ENCODE measurements around the gene KLHL21. TPM values are rescaled to one million over a fixed set of nuclear protein-coding genes. Genes with fewer than 3 reads are reported as not detected.

KLHL21 gene
- total and polyA plus RNA-seq, 9 of the 15 experiments (the other 6 are each of a cell fraction or from before 2014, with no cell fraction given) = 2.1 to 42.1 (median 17.5) TPM

GRCh38 chr1:6554031-6554906 is 48.4 kb downstream of the KLHL21 start, which contains the start of gene NOL9 (continued):
- no peak for TF ChIP-seq ZNF609 (CRISPR knock-in tag; IDR thresholded peaks at IDR 0.05; ENCODE audit: borderline replicate concordance)
- peak; percentile 96 to 98 (median 98) for TF ChIP-seq CTCF (IDR thresholded peaks at IDR 0.05 in 2 of 3, conservative IDR thresholded peaks at IDR 0.05 in 1 of 3; ENCODE audit: insufficient read depth in 2 of 3, low read depth in 1 of 3, low read length in 3 of 3)
- TF ChIP-seq TARDBP (IDR thresholded peaks at IDR 0.05) = no peak
- 0 out of 2 replicates have a peak, but pooled peaks have one; percentile 60 for TF ChIP-seq NR3C1 (CRISPR knock-in tag; IDR thresholded peaks at IDR 0.05)
- TF ChIP-seq RUNX1 (IDR thresholded peaks at IDR 0.05; ENCODE audit: low read depth) = peak; percentile 51; the same call in 1 of the 2 replicates
- TF ChIP-seq SMARCA4 (IDR thresholded peaks at IDR 0.05) = no peak
- TF ChIP-seq SNIP1 (IDR thresholded peaks at IDR 0.05; ENCODE audit: low read depth) = no peak
- TF ChIP-seq BDP1 (IDR thresholded peaks at IDR 0.05; ENCODE audit: insufficient read depth, insufficient read length) = no peak
- TF ChIP-seq ZNF224 (CRISPR knock-in tag; IDR thresholded peaks at IDR 0.05) = no peak; the same call in 1 of the 2 replicates
- 0 out of 2 replicates have a peak, but pooled peaks have one; percentile 59 for TF ChIP-seq ZNF592 (IDR thresholded peaks at IDR 0.05)
- no peak for TF ChIP-seq ZNF449 (CRISPR knock-in tag; IDR thresholded peaks at IDR 0.05)
- TF ChIP-seq ZKSCAN3 (CRISPR knock-in tag; IDR thresholded peaks at IDR 0.05) = no peak
- TF ChIP-seq RFX1 (IDR thresholded peaks at IDR 0.05) = no peak
- no peak for TF ChIP-seq TFAM (CRISPR knock-in tag; conservative IDR thresholded peaks at IDR 0.05)
- no peak for TF ChIP-seq RFX7 (CRISPR knock-in tag; IDR thresholded peaks at IDR 0.05)
- TF ChIP-seq BACH1 (tag; IDR thresholded peaks at IDR 0.05) = no peak
